Measurements from ENCODE around the gene ZC3H4. TPM values are rescaled to one million over a fixed set of nuclear protein-coding genes. Genes with fewer than 3 reads are reported as not detected.

ZC3H4 gene
- total RNA-seq, 1 donor from 2014 or later, result 94.7 TPM

DNA sequence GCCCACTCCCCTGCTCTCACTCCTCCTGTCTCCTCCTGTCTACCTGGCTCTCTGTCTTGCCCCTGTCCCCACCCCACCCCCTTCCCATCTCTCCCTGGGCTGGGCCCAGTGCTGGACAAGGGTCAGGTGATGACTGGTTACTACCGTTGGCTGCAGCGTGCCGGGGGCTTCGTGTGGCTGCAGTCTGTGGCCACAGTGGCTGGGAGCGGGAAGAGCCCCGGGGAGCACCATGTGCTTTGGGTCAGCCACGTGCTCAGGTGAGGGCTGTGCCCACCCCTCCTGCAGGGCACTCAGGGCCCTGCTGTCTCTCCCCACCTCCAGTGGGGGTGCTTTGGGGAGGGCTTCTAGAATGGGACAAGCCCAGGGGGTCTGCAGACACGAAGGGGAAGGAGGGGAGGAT is 72.7 kb downstream of the ZC3H4 start:
- Mint-ChIP-seq H3K27me3 (no peaks in the 10 kb centered on the region), H3K27ac (no peak overlapping the region), H3K4me1 (ENCODE audit: low read depth) (peaks cover 6% of the 10 kb centered on the region), H3K36me3 (ENCODE audit: insufficient read depth) (peaks cover 3% of the 10 kb centered on the region), H3K9me3 (ENCODE audit: low read depth) (no peaks in the 10 kb centered on the region), H3K4me3 (ENCODE audit: low read depth) (no peak overlapping the region)
- TF ChIP-seq, protein P1, sequence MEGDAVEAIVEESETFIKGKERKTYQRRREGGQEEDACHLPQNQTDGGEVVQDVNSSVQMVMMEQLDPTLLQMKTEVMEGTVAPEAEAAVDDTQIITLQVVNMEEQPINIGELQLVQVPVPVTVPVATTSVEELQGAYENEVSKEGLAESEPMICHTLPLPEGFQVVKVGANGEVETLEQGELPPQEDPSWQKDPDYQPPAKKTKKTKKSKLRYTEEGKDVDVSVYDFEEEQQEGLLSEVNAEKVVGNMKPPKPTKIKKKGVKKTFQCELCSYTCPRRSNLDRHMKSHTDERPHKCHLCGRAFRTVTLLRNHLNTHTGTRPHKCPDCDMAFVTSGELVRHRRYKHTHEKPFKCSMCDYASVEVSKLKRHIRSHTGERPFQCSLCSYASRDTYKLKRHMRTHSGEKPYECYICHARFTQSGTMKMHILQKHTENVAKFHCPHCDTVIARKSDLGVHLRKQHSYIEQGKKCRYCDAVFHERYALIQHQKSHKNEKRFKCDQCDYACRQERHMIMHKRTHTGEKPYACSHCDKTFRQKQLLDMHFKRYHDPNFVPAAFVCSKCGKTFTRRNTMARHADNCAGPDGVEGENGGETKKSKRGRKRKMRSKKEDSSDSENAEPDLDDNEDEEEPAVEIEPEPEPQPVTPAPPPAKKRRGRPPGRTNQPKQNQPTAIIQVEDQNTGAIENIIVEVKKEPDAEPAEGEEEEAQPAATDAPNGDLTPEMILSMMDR (IDR thresholded peaks at IDR 0.05; ENCODE audit: unreplicated experiment), result no peak
- DNase-seq (ENCODE audit: low spot score, unreplicated experiment), result no peak

- no peak overlapping the region for H3K4me3 Mint-ChIP-seq (ENCODE audit: low read depth)
- no peaks in the 10 kb centered on the region for H3K9me3 Mint-ChIP-seq (ENCODE audit: low read depth)
- TF ChIP-seq, protein P1 (IDR thresholded peaks at IDR 0.05; ENCODE audit: unreplicated experiment), result no peak
- H3K36me3 Mint-ChIP-seq (ENCODE audit: insufficient read depth), result peaks cover 3% of the 10 kb centered on the region
- H3K27me3 Mint-ChIP-seq, result no peaks in the 10 kb centered on the region
- no peak for DNase-seq (ENCODE audit: low spot score, unreplicated experiment)
- H3K27ac Mint-ChIP-seq, result no peak overlapping the region
- peaks cover 14% of the 10 kb centered on the region for H3K4me1 Mint-ChIP-seq (ENCODE audit: low read depth)
Measured at GRCh38 chr19:47039239-47039874, 74.2 kb downstream of the ZC3H4 start.

GRCh38 chr19:47037766-47038165 is 75.8 kb downstream of the ZC3H4 start:
- no peak overlapping the region for H3K27ac Mint-ChIP-seq
- H3K27me3 Mint-ChIP-seq, result no peaks in the 10 kb centered on the region
- peaks cover 14% of the 10 kb centered on the region for H3K4me1 Mint-ChIP-seq (ENCODE audit: low read depth)
- DNase-seq (ENCODE audit: low spot score, unreplicated experiment), result no peak
- TF ChIP-seq, protein P1 (IDR thresholded peaks at IDR 0.05; ENCODE audit: unreplicated experiment), result no peak
- H3K9me3 Mint-ChIP-seq (ENCODE audit: low read depth), result no peaks in the 10 kb centered on the region
- H3K4me3 Mint-ChIP-seq (ENCODE audit: low read depth), result no peak overlapping the region
- peaks cover 3% of the 10 kb centered on the region for H3K36me3 Mint-ChIP-seq (ENCODE audit: insufficient read depth)

DNA sequence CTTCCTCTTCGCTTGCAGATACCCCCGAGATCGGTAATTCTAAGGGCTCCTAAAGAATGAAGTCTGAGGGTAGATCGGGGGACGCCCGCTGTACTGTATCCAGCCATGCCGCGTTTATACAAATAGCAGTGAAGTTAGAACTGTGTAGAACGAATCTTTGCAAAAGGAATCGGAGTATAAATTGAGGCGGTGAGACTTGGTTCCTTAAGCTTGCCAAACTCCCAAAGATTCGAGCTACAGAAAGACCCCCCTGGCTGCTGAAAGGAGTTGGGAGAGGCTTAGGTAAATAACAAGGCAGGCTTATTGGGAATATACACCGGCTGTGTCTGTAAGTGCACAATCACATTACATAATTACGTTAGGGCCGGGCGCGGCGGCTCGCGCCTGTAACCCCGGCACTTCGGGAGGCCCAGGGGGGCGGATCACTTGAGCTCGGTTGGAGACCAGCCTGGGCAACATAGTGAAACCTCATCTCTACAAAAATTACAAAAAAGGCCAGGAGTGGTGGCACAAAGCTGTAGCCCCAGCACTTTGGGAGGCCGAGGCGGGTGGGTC is 77.4 kb downstream of the ZC3H4 start:
- H3K36me3 Mint-ChIP-seq (ENCODE audit: insufficient read depth), result peaks cover under 1% of the 10 kb centered on the region
- peak overlapping the region; percentile 91 for H3K27ac Mint-ChIP-seq
- TF ChIP-seq, protein P1 (IDR thresholded peaks at IDR 0.05; ENCODE audit: unreplicated experiment), result peak; percentile 5
- no peaks in the 10 kb centered on the region for H3K9me3 Mint-ChIP-seq (ENCODE audit: low read depth)
- peak overlapping the region; percentile 81 for H3K4me3 Mint-ChIP-seq (ENCODE audit: low read depth)
- DNase-seq (ENCODE audit: low spot score, unreplicated experiment), result no peak
- H3K27me3 Mint-ChIP-seq, result peaks cover 7% of the 10 kb centered on the region
- H3K4me1 Mint-ChIP-seq (ENCODE audit: low read depth), result peaks cover 14% of the 10 kb centered on the region

DNA sequence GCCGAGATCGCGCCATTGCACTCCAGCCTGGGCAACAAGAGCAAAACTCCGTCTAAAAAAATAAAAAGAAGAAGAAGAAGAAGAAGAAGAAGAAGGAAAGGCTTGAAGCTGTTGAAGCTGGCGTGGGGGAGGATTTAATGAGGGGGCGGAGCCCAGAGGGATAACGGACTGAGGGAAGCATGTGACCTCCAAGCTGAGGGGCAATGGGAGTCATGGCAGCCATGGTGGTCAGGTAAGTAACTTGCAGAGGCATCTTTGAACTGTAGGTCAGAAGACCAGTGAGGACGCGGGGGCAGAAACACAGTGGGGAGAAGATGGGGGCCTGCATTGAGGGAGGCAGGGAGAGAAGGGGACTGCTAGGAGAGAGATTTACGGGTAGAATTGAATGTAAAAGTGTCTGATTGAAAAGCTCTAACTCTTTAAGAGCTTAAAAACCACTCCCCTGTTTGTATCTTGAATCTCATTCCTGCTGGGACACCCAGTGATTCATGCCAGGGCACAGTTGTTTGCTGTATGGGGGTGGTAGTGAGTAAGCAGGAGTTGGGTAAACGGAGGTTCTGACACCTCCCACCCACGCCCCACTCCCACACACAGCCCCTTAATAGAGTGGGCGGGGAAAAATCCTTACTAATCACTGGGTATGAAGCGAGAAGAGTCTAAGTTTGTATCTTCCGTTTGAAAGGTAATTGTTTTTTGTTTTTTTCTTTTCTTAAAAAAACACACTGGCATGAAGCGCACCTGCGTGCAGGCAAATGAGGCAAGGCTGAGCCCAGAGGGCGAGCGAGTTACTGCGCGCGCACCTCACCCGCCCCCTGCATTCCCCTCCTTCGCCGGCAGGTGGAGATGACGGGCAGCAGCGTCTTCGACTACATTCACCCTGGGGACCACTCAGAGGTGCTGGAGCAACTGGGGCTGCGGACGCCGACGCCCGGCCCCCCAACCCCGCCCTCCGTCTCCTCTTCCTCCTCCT is 78.2 kb downstream of the ZC3H4 start:
- peak; percentile 96 for DNase-seq (ENCODE audit: low spot score, unreplicated experiment)
- Mint-ChIP-seq H3K27me3 (peaks cover 11% of the 10 kb centered on the region), H3K27ac (peak overlapping the region; percentile 91), H3K9me3 (ENCODE audit: low read depth) (no peaks in the 10 kb centered on the region), H3K4me3 (ENCODE audit: low read depth) (peak overlapping the region; percentile 81), H3K36me3 (ENCODE audit: insufficient read depth) (no peaks in the 10 kb centered on the region), H3K4me1 (ENCODE audit: low read depth) (peaks cover 14% of the 10 kb centered on the region)
- TF ChIP-seq, protein P1 (IDR thresholded peaks at IDR 0.05; ENCODE audit: unreplicated experiment), result peak; percentile 91

All from progenitor cell of endocrine pancreas (in vitro differentiated cells).